MCF 10A (cell line): ENCODE measurements around the gene KCNT2. TPM values are rescaled to one million over a fixed set of nuclear protein-coding genes. Genes with fewer than 3 reads are reported as not detected.

ENCODE experiments used
- BruUV-seq: library from RNA; stranded (reverse); fragments of 400-500 nt; replicated peaks from 2 replicates; lab custom pipeline; 2021; lab: Mats Ljungman, UMichigan
- CTCF ChIA-PET: fragments of 300-600 bp; sonication (Branson Sonifier 250); formaldehyde crosslinking; extraction: SDS; loops from one replicate; lab custom pipeline; 2021; ENCODE audit warnings: antibody characterized with exemption, inconsistent platforms; lab: Yijun Ruan, JAX
- POLR2A ChIA-PET: fragments of 300-600, 350-650 bp; sonication (Branson Sonifier 250); formaldehyde crosslinking; extraction: SDS; loops from one replicate; lab custom pipeline; 2020; ENCODE audit warnings: antibody characterized with exemption, inconsistent platforms; lab: Yijun Ruan, JAX
- DNase-seq: peaks from one replicate; pipeline ENCODE4 v3.0.0-alpha.2; 2018; ENCODE audit not compliant: unreplicated experiment
- H3K27ac Mint-ChIP-seq: one replicate; pipeline ENCODE4 v1.8.0; 2022; ENCODE audit warnings: mild to moderate bottlenecking, low read depth, mixed read lengths; ENCODE audit not compliant: unreplicated experiment
- H3K27me3 Mint-ChIP-seq: one replicate; pipeline ENCODE4 v1.8.0; 2022; ENCODE audit warnings: mixed read lengths; ENCODE audit not compliant: insufficient read depth, unreplicated experiment
- H3K36me3 Mint-ChIP-seq: one replicate; pipeline ENCODE4 v1.8.0; 2022; ENCODE audit warnings: mild to moderate bottlenecking, moderate library complexity, mixed read lengths; ENCODE audit not compliant: insufficient read depth, unreplicated experiment
- H3K4me1 Mint-ChIP-seq: one replicate; pipeline ENCODE4 v1.8.0; 2022; ENCODE audit warnings: mixed read lengths; ENCODE audit not compliant: insufficient read depth, unreplicated experiment
- H3K4me3 Mint-ChIP-seq: one replicate; pipeline ENCODE4 v1.8.0; 2022; ENCODE audit warnings: mild to moderate bottlenecking, moderate library complexity, mixed read lengths; ENCODE audit not compliant: unreplicated experiment
- H3K9me3 Mint-ChIP-seq: one replicate; pipeline ENCODE4 v1.8.0; 2022; ENCODE audit warnings: mixed read lengths; ENCODE audit not compliant: unreplicated experiment
- CTCF ChIP-seq: fragments of 200-600 bp; IDR thresholded peaks from one replicate; pipeline ENCODE4 v1.8.0; 2022; ENCODE audit warnings: antibody characterized with exemption, mild to moderate bottlenecking; ENCODE audit not compliant: unreplicated experiment
- intact Hi-C: fragments of 100-400 bp; cut with micrococcal nuclease; formaldehyde crosslinking; loops from 2 replicates; pipeline ENCODE4 v1.14.1; 2022
- total RNA-seq: library from RNA; stranded (reverse); gene quantifications from 2 replicates; pipeline ENCODE4 v1.2.3, GENCODE V29; 2022

The KCNT2 gene
- total RNA-seq, 1 experiment from 2014 or later = 1.5 TPM

GRCh38 chr1:196493881-196494280 lies 114.4 kb downstream of the KCNT2 start:
- CTCF ChIA-PET = interaction anchor here (0.6 to 1.6 kb wide), 2 partner anchors 16 to 60 kb away, joined by 3 read pairs; no protein-coding TSS in a partner anchor
- no TSS peak for BruUV-seq
- POLR2A ChIA-PET = interaction anchor here (0.6 kb wide), 1 partner anchor 113 kb away, joined by 3 read pairs; no protein-coding TSS in a partner anchor
- Mint-ChIP-seq H3K27me3 (no peaks in the 10 kb centered on the region), H3K27ac (no peak overlapping the region), H3K4me3 (no peak overlapping the region), H3K9me3 (peaks cover 7% of the 10 kb centered on the region), H3K4me1 (no peaks in the 10 kb centered on the region), H3K36me3 (no peaks in the 10 kb centered on the region)
- DNase-seq = no peak
- intact Hi-C loops = no loop called here
- no peak for TF ChIP-seq CTCF

- POLR2A ChIA-PET = interaction anchor here (1.3 kb wide), 1 partner anchor 57 kb away, joined by 4 read pairs; no protein-coding TSS in a partner anchor
- no peak for TF ChIP-seq CTCF
- peaks cover 1% of the 10 kb centered on the region for H3K4me1 Mint-ChIP-seq
- DNase-seq = no peak
- CTCF ChIA-PET = no interaction called here
- H3K27me3 Mint-ChIP-seq = no peaks in the 10 kb centered on the region
- H3K9me3 Mint-ChIP-seq = no peaks in the 10 kb centered on the region
- no peak overlapping the region for H3K27ac Mint-ChIP-seq
- H3K36me3 Mint-ChIP-seq = no peaks in the 10 kb centered on the region
- H3K4me3 Mint-ChIP-seq = no peak overlapping the region
- intact Hi-C loops = no loop called here
- no TSS peak for BruUV-seq
Measured at GRCh38 chr1:196488579-196488978, 119.7 kb downstream of the KCNT2 start.

- Mint-ChIP-seq H3K9me3 (no peaks in the 10 kb centered on the region), H3K27ac (no peak overlapping the region)
Measured at GRCh38 chr1:196486346-196486745, 121.9 kb downstream of the KCNT2 start.

GRCh38 chr1:196481616-196482015 lies 126.6 kb downstream of the KCNT2 start:
- BruUV-seq = no TSS peak
- Mint-ChIP-seq H3K36me3 (no peaks in the 10 kb centered on the region), H3K27me3 (no peaks in the 10 kb centered on the region), H3K9me3 (no peaks in the 10 kb centered on the region), H3K4me3 (no peak overlapping the region), H3K27ac (no peak overlapping the region), H3K4me1 (peaks cover 11% of the 10 kb centered on the region)
- intact Hi-C loops = no loop called here
- no peak for TF ChIP-seq CTCF
- POLR2A ChIA-PET = interaction anchor here (0.6 kb wide), 1 partner anchor 8 kb away, joined by 3 read pairs; no protein-coding TSS in a partner anchor
- CTCF ChIA-PET = no interaction called here
- no peak for DNase-seq

More at GRCh38 chr1:196486346-196486745, 121.9 kb downstream of the KCNT2 start:
- no peak for TF ChIP-seq CTCF
- intact Hi-C loops = no loop called here
- Mint-ChIP-seq H3K4me3 (no peak overlapping the region), H3K27me3 (no peaks in the 10 kb centered on the region), H3K36me3 (no peaks in the 10 kb centered on the region), H3K4me1 (peaks cover 9% of the 10 kb centered on the region)
- no TSS peak for BruUV-seq
- ChIA-PET POLR2A (no interaction called here), CTCF (interaction anchor here (0.8 kb wide), 1 partner anchor 8 kb away, joined by 4 read pairs; no protein-coding TSS in a partner anchor)
- DNase-seq = no peak
